HUES6 (cell line): ENCODE results near the gene GOLGA8T.
"Not testable (repeated sequence)": the region's sequence is repeated elsewhere in the genome, so short reads cannot be mapped to it uniquely, and the experiment has no call there.

Source experiments
- H3K27ac ChIP-seq: 2 replicates; pipeline ENCODE4 v1.7.0; 2013; ENCODE audit warnings: low read depth, mild to moderate bottlenecking, low read length, inconsistent platforms
- H3K27me3 ChIP-seq: 2 replicates; pipeline ENCODE4 v1.6.1; 2013; ENCODE audit warnings: low read length; ENCODE audit not compliant: control insufficient read depth, insufficient read depth
- H3K36me3 ChIP-seq: 2 replicates; pipeline ENCODE4 v1.6.1; 2013; ENCODE audit warnings: low read length; ENCODE audit not compliant: control insufficient read depth, insufficient read depth
- H3K4me1 ChIP-seq: 2 replicates; pipeline ENCODE4 v1.6.1; 2013; ENCODE audit warnings: low read length; ENCODE audit not compliant: control insufficient read depth, insufficient read depth
- H3K4me3 ChIP-seq: 2 replicates; pipeline ENCODE4 v1.5.1; 2013; ENCODE audit warnings: low read depth, low read length
- H3K9ac ChIP-seq: one replicate; pipeline ENCODE4 v1.6.1; 2013; ENCODE audit warnings: mild to moderate bottlenecking, low read length
- H3K9me3 ChIP-seq: 2 replicates; pipeline ENCODE4 v1.6.1; 2013; ENCODE audit warnings: low read depth, low read length; ENCODE audit not compliant: control insufficient read depth, insufficient read depth

The GOLGA8T gene

GRCh38 chr15:30167403-30167802 lies 32.6 kb downstream of the GOLGA8T start:
- H3K27me3 ChIP-seq, H3K36me3 ChIP-seq, H3K9me3 ChIP-seq, H3K9ac ChIP-seq, H3K27ac ChIP-seq, H3K4me1 ChIP-seq, H3K4me3 ChIP-seq: not testable (repeated sequence)

- not testable (repeated sequence) for H3K4me3 ChIP-seq, H3K27ac ChIP-seq, H3K4me1 ChIP-seq, H3K9ac ChIP-seq, H3K9me3 ChIP-seq, H3K27me3 ChIP-seq, H3K36me3 ChIP-seq
Observed at GRCh38 chr15:30167886-30168285, 33.0 kb downstream of the GOLGA8T start.

- H3K4me1 ChIP-seq, H3K9me3 ChIP-seq, H3K27me3 ChIP-seq, H3K27ac ChIP-seq, H3K4me3 ChIP-seq, H3K36me3 ChIP-seq, H3K9ac ChIP-seq: not testable (repeated sequence)
Observed at GRCh38 chr15:30171452-30171851, 36.6 kb downstream of the GOLGA8T start.

GRCh38 chr15:30173041-30173608 lies 38.3 kb downstream of the GOLGA8T start:
- not testable (repeated sequence) for H3K27me3 ChIP-seq, H3K36me3 ChIP-seq, H3K4me1 ChIP-seq, H3K9ac ChIP-seq, H3K9me3 ChIP-seq, H3K27ac ChIP-seq, H3K4me3 ChIP-seq

- H3K9ac ChIP-seq, H3K27ac ChIP-seq, H3K4me1 ChIP-seq, H3K9me3 ChIP-seq, H3K27me3 ChIP-seq, H3K4me3 ChIP-seq, H3K36me3 ChIP-seq: not testable (repeated sequence)
Observed at GRCh38 chr15:30175291-30175690, 40.4 kb downstream of the GOLGA8T start.

GRCh38 chr15:30176613-30177012 lies 41.8 kb downstream of the GOLGA8T start:
- H3K4me3 ChIP-seq, H3K27me3 ChIP-seq, H3K4me1 ChIP-seq, H3K36me3 ChIP-seq, H3K27ac ChIP-seq, H3K9ac ChIP-seq, H3K9me3 ChIP-seq: not testable (repeated sequence)

- H3K27me3 ChIP-seq, H3K36me3 ChIP-seq, H3K9me3 ChIP-seq, H3K4me3 ChIP-seq, H3K9ac ChIP-seq, H3K27ac ChIP-seq, H3K4me1 ChIP-seq: not testable (repeated sequence)
Observed at GRCh38 chr15:30179814-30180213, 45.0 kb downstream of the GOLGA8T start.

GRCh38 chr15:30185495-30185894 lies 50.6 kb downstream of the GOLGA8T start:
- H3K4me3 ChIP-seq, H3K4me1 ChIP-seq, H3K9ac ChIP-seq, H3K27me3 ChIP-seq, H3K9me3 ChIP-seq, H3K36me3 ChIP-seq, H3K27ac ChIP-seq: not testable (repeated sequence)

- not testable (repeated sequence) for H3K4me1 ChIP-seq, H3K9me3 ChIP-seq, H3K4me3 ChIP-seq, H3K27ac ChIP-seq, H3K9ac ChIP-seq, H3K27me3 ChIP-seq, H3K36me3 ChIP-seq
Observed at GRCh38 chr15:30187429-30187828, 52.6 kb downstream of the GOLGA8T start.

- not testable (repeated sequence) for H3K9me3 ChIP-seq, H3K4me3 ChIP-seq, H3K27ac ChIP-seq, H3K9ac ChIP-seq, H3K36me3 ChIP-seq, H3K4me1 ChIP-seq
- H3K27me3 ChIP-seq: peaks cover 12% of the 10 kb centered on the region
Observed at GRCh38 chr15:30189754-30190153, 54.9 kb downstream of the GOLGA8T start.

- H3K4me3 ChIP-seq, H3K27ac ChIP-seq, H3K9ac ChIP-seq, H3K9me3 ChIP-seq, H3K4me1 ChIP-seq, H3K36me3 ChIP-seq: not testable (repeated sequence)
- H3K27me3 ChIP-seq: peaks cover 12% of the 10 kb centered on the region
Observed at GRCh38 chr15:30191143-30191542, 56.3 kb downstream of the GOLGA8T start.

- H3K36me3 ChIP-seq, H3K27ac ChIP-seq, H3K9me3 ChIP-seq, H3K9ac ChIP-seq, H3K4me1 ChIP-seq, H3K4me3 ChIP-seq: not testable (repeated sequence)
- H3K27me3 ChIP-seq: peaks cover 12% of the 10 kb centered on the region
Observed at GRCh38 chr15:30191639-30192038, 56.8 kb downstream of the GOLGA8T start.
